Spleen (tissue), 7 donors: ENCODE measurements around the gene UCKL1.

Experiments used
- CTCF ChIP-seq, 11 experiments: fragments of 200-600 bp in 7 of 11; fragments of 450-650 bp in 4 of 11; sonication (generic) in 4 of 11; IDR thresholded peaks in 8 of 11; conservative IDR thresholded peaks in 3 of 11; 1 replicate in 7 of 11; 2 replicates in 4 of 11; pipeline versions ENCODE4 v1.4.0 to v1.8.0; 2016 to 2021; ENCODE audit warnings: antibody characterized with exemption in 11 of 11, inconsistent platforms in 4 of 11, mild to moderate bottlenecking in 1 of 11
- POLR2A ChIP-seq, 3 donors: fragments of 450-650 bp; IDR thresholded peaks; one replicate each; pipeline ENCODE4 v1.5.1; 2017; ENCODE audit warnings: antibody characterized with exemption in 3 of 3, mild to moderate bottlenecking in 1 of 3
- donor health status: DM: no; HTN: no; CAD: no; lungs with moderate emphysema.
- donor health status: DM: no; HTN: no; CAD: no.
- donor health status: DM: no; HTN: no; CAD: no.

- TF ChIP-seq POLR2A (IDR thresholded peaks at IDR 0.05) (no peak), CTCF (IDR thresholded peaks at IDR 0.05 in 8 of 11, conservative IDR thresholded peaks at IDR 0.05 in 3 of 11) (no peak)
These were observed 3.5 kb upstream of the UCKL1 start for GRCh38 chr20:63959699-63960075.
